PC-9 (cell line): Measurements from ENCODE around the gene UTP11. TPM values are rescaled to one million over a fixed set of nuclear protein-coding genes. Genes with fewer than 3 reads are reported as not detected.

ENCODE experiments used
- BruUV-seq: library from RNA; stranded (reverse); fragments of 400-500 nt; replicated peaks from 2 replicates; lab custom pipeline; 2021; lab: Mats Ljungman, UMichigan
- CTCF ChIA-PET: fragments of 300-600 bp; sonication (Branson Sonifier 250); formaldehyde crosslinking; loops from one replicate; lab custom pipeline; 2022; ENCODE audit warnings: antibody characterized with exemption; lab: Charles Lee
- POLR2A ChIA-PET: fragments of 300-600 bp; sonication (Branson Sonifier 250); formaldehyde crosslinking; loops from one replicate; lab custom pipeline; 2022; ENCODE audit warnings: antibody characterized with exemption; ENCODE audit not compliant: unreplicated experiment; lab: Charles Lee
- DNase-seq, 2 experiments: peaks; one replicate each; pipeline versions ENCODE4 v3.0.0 to v3.0.0-alpha.2; 2015 to 2022; ENCODE audit warnings: mixed read lengths in 1 of 2
- H2AFZ ChIP-seq: fragments of 200-600 bp; sonication (generic); 2 replicates; pipeline ENCODE4 v1.8.1; 2017; ENCODE audit warnings: antibody characterized with exemption
- H3F3A ChIP-seq: fragments of 200-600 bp; sonication (generic); 2 replicates; pipeline ENCODE4 v1.8.1; 2017; ENCODE audit warnings: antibody characterized with exemption, mild to moderate bottlenecking, low read depth; ENCODE audit not compliant: insufficient read depth
- H3K27ac ChIP-seq: fragments of 200-600 bp; sonication (generic); 2 replicates; pipeline ENCODE4 v1.6.1; 2016; ENCODE audit warnings: mixed run types
- H3K27me3 ChIP-seq: fragments of 200-600 bp; sonication (generic); 2 replicates; pipeline ENCODE4 v1.6.1; 2016; ENCODE audit warnings: low read depth, mixed run types; ENCODE audit not compliant: insufficient read depth
- H3K36me3 ChIP-seq: fragments of 200-600 bp; sonication (generic); 2 replicates; pipeline ENCODE4 v1.6.1; 2016; ENCODE audit warnings: low read depth, mixed run types
- H3K4me1 ChIP-seq: fragments of 200-600 bp; sonication (generic); replicated peaks from 2 replicates; pipeline ENCODE4 v1.6.1; 2016; ENCODE audit warnings: mixed run types; ENCODE audit not compliant: insufficient read depth
- H3K4me2 ChIP-seq: fragments of 200-600 bp; sonication (generic); 2 replicates; pipeline ENCODE4 v1.6.1; 2017; ENCODE audit warnings: mixed run types
- H3K4me3 ChIP-seq: fragments of 200-600 bp; sonication (generic); 2 replicates; pipeline ENCODE4 v1.6.1; 2016; ENCODE audit warnings: mixed run types
- H3K79me2 ChIP-seq: fragments of 200-600 bp; sonication (generic); 2 replicates; pipeline ENCODE4 v1.6.1; 2017; ENCODE audit warnings: low read depth, mixed run types
- H3K9me2 ChIP-seq: fragments of 200-600 bp; sonication (generic); 2 replicates; pipeline ENCODE4 v1.8.1; 2017; ENCODE audit warnings: mild to moderate bottlenecking; ENCODE audit not compliant: insufficient read depth
- H3K9me3 ChIP-seq: fragments of 200-600 bp; sonication (generic); 2 replicates; pipeline ENCODE4 v1.8.1; 2016; ENCODE audit warnings: low read depth; ENCODE audit not compliant: insufficient read depth
- H4K20me1 ChIP-seq: fragments of 200-600 bp; sonication (generic); 2 replicates; pipeline ENCODE4 v1.8.1; 2017; ENCODE audit not compliant: insufficient read depth
- EZH2 ChIP-seq: fragments of 200-600 bp; sonication (generic); IDR thresholded peaks from 2 replicates; pipeline ENCODE4 v1.8.0; 2017; ENCODE audit warnings: antibody characterized with exemption, low read depth
- intact Hi-C: fragments of 100-400 bp; cut with micrococcal nuclease; formaldehyde crosslinking; loops from one replicate; pipeline ENCODE4 v1.10.0; 2022; ENCODE audit not compliant: unreplicated experiment
- total RNA-seq: library from RNA; stranded (reverse); gene quantifications from 2 replicates; pipeline ENCODE4 v1.2.3, GENCODE V29; 2021
- TF ChIP-seq, protein P1 (sequence below): fragments of 200-600 bp; sonication (generic); conservative IDR thresholded peaks from 2 replicates; pipeline ENCODE4 v1.6.1; 2017; ENCODE audit warnings: mixed run types, antibody characterized with exemption, mild to moderate bottlenecking, moderate library complexity

UTP11 gene
- total RNA-seq, 1 experiment from 2014 or later: 36.4 TPM

- TF ChIP-seq, protein P1, sequence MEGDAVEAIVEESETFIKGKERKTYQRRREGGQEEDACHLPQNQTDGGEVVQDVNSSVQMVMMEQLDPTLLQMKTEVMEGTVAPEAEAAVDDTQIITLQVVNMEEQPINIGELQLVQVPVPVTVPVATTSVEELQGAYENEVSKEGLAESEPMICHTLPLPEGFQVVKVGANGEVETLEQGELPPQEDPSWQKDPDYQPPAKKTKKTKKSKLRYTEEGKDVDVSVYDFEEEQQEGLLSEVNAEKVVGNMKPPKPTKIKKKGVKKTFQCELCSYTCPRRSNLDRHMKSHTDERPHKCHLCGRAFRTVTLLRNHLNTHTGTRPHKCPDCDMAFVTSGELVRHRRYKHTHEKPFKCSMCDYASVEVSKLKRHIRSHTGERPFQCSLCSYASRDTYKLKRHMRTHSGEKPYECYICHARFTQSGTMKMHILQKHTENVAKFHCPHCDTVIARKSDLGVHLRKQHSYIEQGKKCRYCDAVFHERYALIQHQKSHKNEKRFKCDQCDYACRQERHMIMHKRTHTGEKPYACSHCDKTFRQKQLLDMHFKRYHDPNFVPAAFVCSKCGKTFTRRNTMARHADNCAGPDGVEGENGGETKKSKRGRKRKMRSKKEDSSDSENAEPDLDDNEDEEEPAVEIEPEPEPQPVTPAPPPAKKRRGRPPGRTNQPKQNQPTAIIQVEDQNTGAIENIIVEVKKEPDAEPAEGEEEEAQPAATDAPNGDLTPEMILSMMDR: no peak
- no peak for TF ChIP-seq EZH2
- Histone ChIP-seq H3K9me2 (no peaks in the 10 kb centered on the region), H3K27ac (no peak overlapping the region), H3K4me3 (no peak overlapping the region), H4K20me1 (no peaks in the 10 kb centered on the region), H2AFZ (no peak overlapping the region), H3K9me3 (no peaks in the 10 kb centered on the region), H3K4me2 (no peak overlapping the region), H3K79me2 (no peaks in the 10 kb centered on the region), H3K27me3 (peaks cover 9% of the 10 kb centered on the region; the same call in 1 of the 2 replicates), H3F3A (no peaks in the 10 kb centered on the region), H3K36me3 (no peaks in the 10 kb centered on the region), H3K4me1 (no peaks in the 10 kb centered on the region)
- no TSS peak for BruUV-seq
- CTCF ChIA-PET: no interaction called here
- POLR2A ChIA-PET: no interaction called here
- intact Hi-C loops: no loop called here
- no peak for DNase-seq
Measured at GRCh38 chr1:38061290-38061689, 48.8 kb downstream of the UTP11 start.

GRCh38 chr1:38061883-38062328 lies 49.4 kb downstream of the UTP11 start:
- DNase-seq: no peak
- no peaks in the 10 kb centered on the region for H3K79me2 ChIP-seq
- peaks cover 9% of the 10 kb centered on the region; the same call in 1 of the 2 replicates for H3K27me3 ChIP-seq
- no peak overlapping the region for H3K4me2 ChIP-seq
- H3K9me3 ChIP-seq: no peaks in the 10 kb centered on the region
- intact Hi-C loops: no loop called here
- no peak overlapping the region for H3K27ac ChIP-seq
- H3F3A ChIP-seq: no peaks in the 10 kb centered on the region
- ChIA-PET POLR2A (no interaction called here), CTCF (no interaction called here)
- no peaks in the 10 kb centered on the region for H3K9me2 ChIP-seq
- no peak overlapping the region for H3K4me3 ChIP-seq
- no peak overlapping the region for H2AFZ ChIP-seq
- TF ChIP-seq, protein P1: no peak
- no peak for TF ChIP-seq EZH2
- H3K36me3 ChIP-seq: no peaks in the 10 kb centered on the region
- H4K20me1 ChIP-seq: no peaks in the 10 kb centered on the region
- no TSS peak for BruUV-seq
- H3K4me1 ChIP-seq: no peaks in the 10 kb centered on the region

DNA sequence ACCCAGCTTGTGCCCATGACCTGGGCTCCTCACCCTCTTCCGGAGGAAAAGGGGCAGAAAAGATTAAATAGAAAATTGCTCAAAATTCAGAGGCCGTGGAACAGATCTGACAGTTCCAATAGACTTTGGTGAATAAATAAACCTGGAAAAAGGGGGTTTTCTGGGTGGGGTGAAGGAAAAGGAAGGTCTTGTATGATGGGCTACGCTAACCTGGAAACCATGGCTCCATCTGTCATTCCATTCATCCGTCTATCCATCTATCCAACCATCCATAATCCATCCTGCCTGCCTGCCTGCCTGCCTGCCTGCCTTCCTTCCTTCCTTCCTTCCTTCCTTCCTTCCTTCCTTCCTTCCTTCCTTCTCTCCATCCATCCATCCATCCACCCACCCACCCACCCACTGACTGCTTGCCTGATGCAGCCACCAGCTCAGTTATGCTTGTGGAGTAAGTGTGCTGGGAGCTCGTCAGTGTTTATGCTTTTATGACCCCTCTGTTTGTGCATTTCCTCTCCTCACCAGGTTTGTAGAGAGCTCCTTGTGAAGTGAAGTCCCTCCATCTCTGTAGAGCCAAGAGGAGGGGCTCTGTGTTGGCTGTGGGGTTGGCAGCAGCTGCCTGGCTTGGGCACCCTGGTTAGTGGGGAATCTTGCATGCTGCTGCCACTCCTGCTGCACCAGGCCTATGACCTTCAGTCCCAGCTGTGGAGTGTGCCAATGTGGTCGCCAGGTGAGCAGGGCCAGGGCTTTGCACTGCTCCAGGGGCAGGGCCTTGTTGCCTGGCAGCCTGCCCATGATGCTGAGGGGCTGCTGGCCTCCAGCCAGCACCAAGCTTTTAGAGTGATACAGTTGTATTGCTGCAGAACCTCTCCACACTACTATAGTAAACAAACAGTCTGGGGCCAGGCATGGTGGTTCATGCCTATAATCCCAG lies 50.1 kb downstream of the UTP11 start:
- peaks cover 13% of the 10 kb centered on the region; the same call in 1 of the 2 replicates for H3K27me3 ChIP-seq
- no peaks in the 10 kb centered on the region for H3K36me3 ChIP-seq
- H3K79me2 ChIP-seq: no peaks in the 10 kb centered on the region
- no peaks in the 10 kb centered on the region for H4K20me1 ChIP-seq
- H3K4me3 ChIP-seq: no peak overlapping the region
- H3K9me2 ChIP-seq: no peaks in the 10 kb centered on the region
- intact Hi-C loops: no loop called here
- H3K27ac ChIP-seq: no peak overlapping the region
- CTCF ChIA-PET: no interaction called here
- POLR2A ChIA-PET: no interaction called here
- H3K4me2 ChIP-seq: no peak overlapping the region
- H2AFZ ChIP-seq: no peak overlapping the region
- no peak for DNase-seq
- no peaks in the 10 kb centered on the region for H3F3A ChIP-seq
- no TSS peak for BruUV-seq
- no peaks in the 10 kb centered on the region for H3K4me1 ChIP-seq
- TF ChIP-seq, protein P1: no peak
- TF ChIP-seq EZH2: no peak
- H3K9me3 ChIP-seq: no peaks in the 10 kb centered on the region
